ENCODE measurements around the gene ONECUT3.

The ONECUT3 gene

GRCh38 chr19:1750343-1751021 is 2.8 kb upstream of the ONECUT3 start:
- Histone ChIP-seq H2AFZ (ENCODE audit: low read length) (no peak overlapping the region), H3K36me3 (replicated peaks; ENCODE audit: insufficient read depth, low read length) (no peaks in the 10 kb centered on the region), H3K9ac (ENCODE audit: low read length) (no peak overlapping the region), H3K79me2 (ENCODE audit: low read length) (no peaks in the 10 kb centered on the region), H3K4me1 (ENCODE audit: low read length) (no peaks in the 10 kb centered on the region), H3F3A (ENCODE audit: insufficient read depth, low read length) (no peaks in the 10 kb centered on the region), H3K4me3 (ENCODE audit: low read length) (no peak overlapping the region), H3K27ac (ENCODE audit: low read length) (no peak overlapping the region), H3K27me3 (replicated peaks; ENCODE audit: insufficient read depth, low read length) (peaks cover 82% of the 10 kb centered on the region), H3K9me2 (replicated peaks; ENCODE audit: insufficient read depth, low read length) (no peaks in the 10 kb centered on the region), H3K9me3 (replicated peaks; ENCODE audit: insufficient read depth, low read length) (no peaks in the 10 kb centered on the region), H4K20me1 (ENCODE audit: insufficient read depth, low read length) (no peaks in the 10 kb centered on the region), H3K4me2 (ENCODE audit: low read depth, low read length) (no peak overlapping the region)
- TF ChIP-seq EZH2phosphoT487 (IDR thresholded peaks at IDR 0.05; ENCODE audit: low read length) (no peak), EZH2 (optimal IDR thresholded peaks at IDR 0.05; ENCODE audit: low read depth, low read length) (no peak)
- TF ChIP-seq, protein P1, sequence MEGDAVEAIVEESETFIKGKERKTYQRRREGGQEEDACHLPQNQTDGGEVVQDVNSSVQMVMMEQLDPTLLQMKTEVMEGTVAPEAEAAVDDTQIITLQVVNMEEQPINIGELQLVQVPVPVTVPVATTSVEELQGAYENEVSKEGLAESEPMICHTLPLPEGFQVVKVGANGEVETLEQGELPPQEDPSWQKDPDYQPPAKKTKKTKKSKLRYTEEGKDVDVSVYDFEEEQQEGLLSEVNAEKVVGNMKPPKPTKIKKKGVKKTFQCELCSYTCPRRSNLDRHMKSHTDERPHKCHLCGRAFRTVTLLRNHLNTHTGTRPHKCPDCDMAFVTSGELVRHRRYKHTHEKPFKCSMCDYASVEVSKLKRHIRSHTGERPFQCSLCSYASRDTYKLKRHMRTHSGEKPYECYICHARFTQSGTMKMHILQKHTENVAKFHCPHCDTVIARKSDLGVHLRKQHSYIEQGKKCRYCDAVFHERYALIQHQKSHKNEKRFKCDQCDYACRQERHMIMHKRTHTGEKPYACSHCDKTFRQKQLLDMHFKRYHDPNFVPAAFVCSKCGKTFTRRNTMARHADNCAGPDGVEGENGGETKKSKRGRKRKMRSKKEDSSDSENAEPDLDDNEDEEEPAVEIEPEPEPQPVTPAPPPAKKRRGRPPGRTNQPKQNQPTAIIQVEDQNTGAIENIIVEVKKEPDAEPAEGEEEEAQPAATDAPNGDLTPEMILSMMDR (IDR thresholded peaks at IDR 0.05; ENCODE audit: low read length), result no peak
- DNase-seq, result no peak

DNA sequence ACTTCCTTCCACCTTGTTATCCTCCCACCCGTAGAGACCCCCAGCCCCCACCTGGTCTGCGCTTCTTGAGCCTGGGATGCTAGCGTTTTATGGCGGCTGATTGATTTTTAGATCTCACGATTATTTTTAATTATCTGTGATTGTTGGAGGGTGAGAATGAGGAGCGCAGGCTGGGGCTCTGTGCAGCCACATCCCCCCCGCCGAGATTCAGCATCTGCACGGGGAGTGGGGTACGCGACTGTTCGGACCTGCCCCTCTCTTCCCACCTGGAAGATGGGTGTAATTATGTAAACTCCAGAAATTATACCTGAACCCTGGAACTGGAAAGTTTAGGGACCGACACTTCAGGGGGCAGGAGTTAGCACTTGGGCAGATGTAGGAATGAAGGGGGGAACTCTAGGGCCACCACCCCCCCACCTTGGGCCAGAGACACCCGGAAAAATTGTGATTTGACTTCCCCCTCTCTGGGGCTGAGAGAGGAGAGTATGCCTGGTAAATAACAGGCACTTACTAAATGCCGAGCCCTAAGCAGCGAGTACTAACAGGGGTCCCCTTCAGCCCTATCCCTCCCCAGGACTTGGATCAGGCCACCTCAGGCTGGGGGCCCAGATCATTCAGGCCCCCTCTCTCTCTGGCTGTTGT is 1.8 kb upstream of the ONECUT3 start:
- Histone ChIP-seq H2AFZ (ENCODE audit: low read length) (no peak overlapping the region), H3K9me3 (replicated peaks; ENCODE audit: insufficient read depth, low read length) (no peaks in the 10 kb centered on the region), H3K27me3 (replicated peaks; ENCODE audit: insufficient read depth, low read length) (peaks cover 87% of the 10 kb centered on the region), H3F3A (ENCODE audit: insufficient read depth, low read length) (no peaks in the 10 kb centered on the region), H3K9me2 (replicated peaks; ENCODE audit: insufficient read depth, low read length) (no peaks in the 10 kb centered on the region), H3K27ac (ENCODE audit: low read length) (no peak overlapping the region), H3K4me3 (ENCODE audit: low read length) (no peak overlapping the region), H3K4me1 (ENCODE audit: low read length) (no peaks in the 10 kb centered on the region), H4K20me1 (ENCODE audit: insufficient read depth, low read length) (no peaks in the 10 kb centered on the region), H3K79me2 (ENCODE audit: low read length) (no peaks in the 10 kb centered on the region), H3K36me3 (replicated peaks; ENCODE audit: insufficient read depth, low read length) (no peaks in the 10 kb centered on the region), H3K4me2 (ENCODE audit: low read depth, low read length) (no peak overlapping the region), H3K9ac (ENCODE audit: low read length) (no peak overlapping the region)
- no peak for DNase-seq
- TF ChIP-seq, protein P1 (IDR thresholded peaks at IDR 0.05; ENCODE audit: low read length), result no peak
- TF ChIP-seq EZH2 (optimal IDR thresholded peaks at IDR 0.05; ENCODE audit: low read depth, low read length), result no peak
- TF ChIP-seq EZH2phosphoT487 (IDR thresholded peaks at IDR 0.05; ENCODE audit: low read length), result no peak

DNA sequence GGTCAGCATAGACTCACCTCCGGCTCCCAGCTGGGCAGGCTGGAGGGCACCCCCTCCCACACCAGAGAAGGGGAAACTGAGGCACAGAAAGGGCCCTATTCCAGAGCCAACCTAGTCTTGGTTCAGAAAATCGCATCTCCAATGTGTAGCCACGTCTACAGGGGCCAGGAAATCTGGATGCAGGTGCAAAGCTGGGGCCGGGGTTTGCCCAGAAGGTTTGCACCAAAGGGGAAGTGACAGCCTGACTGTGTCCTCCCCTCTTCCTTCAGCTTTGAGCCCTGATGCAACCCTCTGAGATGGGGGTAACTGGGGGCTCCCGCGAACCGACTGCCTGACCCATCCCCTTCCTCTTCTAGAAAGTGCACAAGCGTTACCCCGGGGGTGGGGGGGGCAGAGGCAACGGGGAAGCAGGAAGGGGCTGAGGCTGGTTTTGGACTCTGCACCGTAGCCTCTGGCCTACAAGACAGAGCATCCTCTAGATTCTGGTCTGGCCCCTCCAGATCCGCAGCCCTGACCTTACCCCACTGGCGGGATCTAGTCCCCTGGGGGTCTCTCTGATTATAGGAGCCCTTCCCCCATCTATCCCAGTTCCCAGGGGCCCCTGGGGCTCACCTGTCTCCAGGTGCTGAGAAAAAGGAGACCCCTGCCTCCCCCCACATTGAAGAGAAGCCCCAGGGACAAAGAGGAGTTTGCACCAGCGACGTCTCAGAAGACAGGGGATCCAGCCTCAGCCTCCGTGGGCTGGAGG is 1.1 kb upstream of the ONECUT3 start:
- TF ChIP-seq EZH2phosphoT487 (IDR thresholded peaks at IDR 0.05; ENCODE audit: low read length), result no peak
- TF ChIP-seq, protein P1 (IDR thresholded peaks at IDR 0.05; ENCODE audit: low read length), result no peak
- no peak for TF ChIP-seq EZH2 (optimal IDR thresholded peaks at IDR 0.05; ENCODE audit: low read depth, low read length)
- Histone ChIP-seq H2AFZ (ENCODE audit: low read length) (no peak overlapping the region), H3K4me2 (ENCODE audit: low read depth, low read length) (no peak overlapping the region)

More for the DNA sequence above, 1.1 kb upstream of the ONECUT3 start:
- H3K27me3 ChIP-seq (replicated peaks; ENCODE audit: insufficient read depth, low read length), result peaks cover 87% of the 10 kb centered on the region
- H4K20me1 ChIP-seq (ENCODE audit: insufficient read depth, low read length), result no peaks in the 10 kb centered on the region
- H3K36me3 ChIP-seq (replicated peaks; ENCODE audit: insufficient read depth, low read length), result no peaks in the 10 kb centered on the region
- no peaks in the 10 kb centered on the region for H3K9me3 ChIP-seq (replicated peaks; ENCODE audit: insufficient read depth, low read length)
- H3K4me1 ChIP-seq (ENCODE audit: low read length), result no peaks in the 10 kb centered on the region
- no peak for DNase-seq
- H3K9ac ChIP-seq (ENCODE audit: low read length), result no peak overlapping the region
- H3F3A ChIP-seq (ENCODE audit: insufficient read depth, low read length), result no peaks in the 10 kb centered on the region
- no peak overlapping the region for H3K4me3 ChIP-seq (ENCODE audit: low read length)
- no peaks in the 10 kb centered on the region for H3K9me2 ChIP-seq (replicated peaks; ENCODE audit: insufficient read depth, low read length)
- H3K79me2 ChIP-seq (ENCODE audit: low read length), result no peaks in the 10 kb centered on the region
- H3K27ac ChIP-seq (ENCODE audit: low read length), result no peak overlapping the region
